RPMI8226 (cell line): ENCODE measurements around the gene MSI2.

Experiments used
- DNase-seq: peaks from one replicate; pipeline ENCODE4 v3.0.0-alpha.2; 2015

The MSI2 gene

DNA sequence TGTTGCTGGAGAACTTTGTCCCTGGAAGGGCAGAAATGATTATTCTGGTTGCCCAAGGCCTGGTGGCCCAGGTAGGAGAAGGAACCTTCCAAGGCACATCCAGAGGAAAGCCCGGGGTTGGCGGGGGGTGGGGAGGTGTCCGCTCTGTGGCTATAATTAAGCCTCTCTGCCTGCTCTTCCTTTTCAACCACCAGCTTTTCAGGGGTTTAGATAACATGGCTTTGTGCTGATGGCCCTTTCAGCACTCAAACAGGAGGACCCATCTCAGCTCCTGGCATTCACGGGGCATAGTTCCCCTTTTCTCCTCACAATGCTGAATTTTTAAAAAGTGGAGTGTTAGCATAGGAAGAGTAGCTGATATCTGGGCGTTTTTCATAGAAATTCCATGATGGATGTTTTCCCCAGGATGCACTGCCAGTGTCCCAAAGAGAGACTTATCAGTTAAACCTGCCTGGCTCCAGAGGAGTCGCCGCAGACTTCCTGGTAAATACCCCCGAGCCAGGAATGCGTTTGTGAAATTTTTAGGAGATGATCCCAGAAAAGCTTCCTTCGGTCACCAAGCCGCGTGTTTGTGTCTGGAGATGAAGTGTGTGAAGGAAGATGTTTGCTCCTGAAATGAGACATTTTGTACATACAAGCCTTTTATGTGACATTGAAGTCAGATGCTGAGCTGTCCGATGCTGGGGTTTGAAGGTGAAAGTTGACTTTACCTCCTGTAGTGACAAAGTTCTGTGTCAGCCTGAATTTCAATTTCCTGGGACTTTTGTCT lies 188.5 kb downstream of the MSI2 start:
- no peak for DNase-seq

GRCh38 chr17:57445772-57446472 lies 189.6 kb downstream of the MSI2 start:
- DNase-seq, result no peak

DNA sequence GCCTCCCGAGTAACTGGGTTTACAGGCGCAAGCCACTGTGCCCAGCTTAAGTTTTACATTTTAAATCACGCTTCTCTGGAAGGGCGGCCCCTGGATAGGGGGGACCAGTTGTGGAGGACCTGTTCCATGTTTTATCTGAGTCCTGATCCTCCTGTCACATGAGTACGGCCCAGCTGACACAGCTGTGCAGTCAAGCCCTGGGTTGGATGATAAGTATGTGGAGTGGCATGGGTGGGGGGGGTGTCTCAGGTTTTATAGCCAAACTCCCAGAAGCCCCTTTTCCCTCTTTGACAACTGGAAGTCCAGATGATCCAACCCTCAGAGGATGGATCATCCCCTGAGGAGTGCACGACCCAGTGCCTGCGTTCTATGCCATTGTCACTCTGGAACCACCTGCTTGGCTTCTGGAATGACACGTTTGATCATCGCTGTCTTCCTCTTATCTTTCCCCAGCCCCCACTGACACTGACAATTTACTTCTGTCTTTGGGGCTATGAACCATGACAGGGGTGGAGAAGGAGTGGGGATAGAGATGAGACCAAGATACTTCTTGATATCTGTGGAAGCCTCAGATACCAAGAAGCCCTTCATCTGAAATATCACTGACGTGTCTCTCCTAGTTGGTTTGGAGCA lies 191.2 kb downstream of the MSI2 start:
- no peak for DNase-seq

- DNase-seq, result no peak
Observed at GRCh38 chr17:57447990-57448758, 191.9 kb downstream of the MSI2 start.

GRCh38 chr17:57448759-57449283 lies 192.5 kb downstream of the MSI2 start:
- DNase-seq, result no peak

DNA sequence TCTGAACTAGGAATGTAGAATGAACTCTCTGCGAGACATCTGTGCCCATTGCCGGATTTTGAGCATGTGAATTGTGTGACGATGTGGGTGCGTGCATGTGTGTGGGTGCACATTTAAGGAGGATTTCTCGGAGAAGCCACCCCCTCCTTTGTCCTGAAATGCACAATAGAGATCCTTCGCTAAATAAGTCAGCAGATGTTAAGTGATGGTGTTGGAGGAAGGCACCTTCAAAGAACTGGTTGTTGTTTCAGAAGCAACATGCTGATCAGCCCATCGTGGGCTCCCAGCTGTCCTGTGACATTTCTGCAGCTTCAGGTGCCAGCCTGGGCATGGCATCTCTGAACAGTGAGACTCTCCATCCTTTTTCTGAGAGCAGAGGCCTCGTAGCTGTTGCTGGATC lies 194.9 kb downstream of the MSI2 start:
- no peak for DNase-seq

- no peak for DNase-seq
Observed at GRCh38 chr17:57451643-57452042, 195.3 kb downstream of the MSI2 start.

DNA sequence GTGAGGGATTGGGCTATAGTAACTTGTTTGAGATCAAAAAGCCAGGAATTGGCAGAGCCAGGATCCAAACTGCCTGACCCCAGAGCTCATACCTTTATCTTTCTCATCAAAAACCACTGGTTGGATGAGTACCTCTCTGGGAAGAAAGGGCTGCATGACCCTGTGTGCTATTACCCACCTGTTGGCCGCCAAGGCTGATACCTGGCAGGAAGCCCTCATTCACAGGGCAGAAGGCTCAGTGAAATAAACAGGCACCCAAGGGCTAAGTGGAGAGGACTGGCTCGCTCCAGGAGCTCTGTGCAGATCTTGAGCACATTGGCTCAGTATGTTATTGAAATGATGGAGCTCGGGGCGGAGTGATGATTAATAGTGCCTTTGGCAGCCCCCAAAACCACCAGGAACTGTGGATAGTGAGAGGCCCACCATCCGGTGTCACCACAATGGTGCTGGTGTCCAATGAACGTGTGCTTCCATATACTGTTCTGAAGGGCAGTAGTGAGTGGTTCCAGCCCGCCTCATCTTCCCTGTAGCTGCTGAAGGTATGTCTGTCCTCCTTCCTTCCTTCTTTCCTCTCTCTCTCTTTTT lies 197.6 kb downstream of the MSI2 start:
- DNase-seq, result no peak

- no peak for DNase-seq
Observed at GRCh38 chr17:57454729-57455062, 198.4 kb downstream of the MSI2 start.

DNA sequence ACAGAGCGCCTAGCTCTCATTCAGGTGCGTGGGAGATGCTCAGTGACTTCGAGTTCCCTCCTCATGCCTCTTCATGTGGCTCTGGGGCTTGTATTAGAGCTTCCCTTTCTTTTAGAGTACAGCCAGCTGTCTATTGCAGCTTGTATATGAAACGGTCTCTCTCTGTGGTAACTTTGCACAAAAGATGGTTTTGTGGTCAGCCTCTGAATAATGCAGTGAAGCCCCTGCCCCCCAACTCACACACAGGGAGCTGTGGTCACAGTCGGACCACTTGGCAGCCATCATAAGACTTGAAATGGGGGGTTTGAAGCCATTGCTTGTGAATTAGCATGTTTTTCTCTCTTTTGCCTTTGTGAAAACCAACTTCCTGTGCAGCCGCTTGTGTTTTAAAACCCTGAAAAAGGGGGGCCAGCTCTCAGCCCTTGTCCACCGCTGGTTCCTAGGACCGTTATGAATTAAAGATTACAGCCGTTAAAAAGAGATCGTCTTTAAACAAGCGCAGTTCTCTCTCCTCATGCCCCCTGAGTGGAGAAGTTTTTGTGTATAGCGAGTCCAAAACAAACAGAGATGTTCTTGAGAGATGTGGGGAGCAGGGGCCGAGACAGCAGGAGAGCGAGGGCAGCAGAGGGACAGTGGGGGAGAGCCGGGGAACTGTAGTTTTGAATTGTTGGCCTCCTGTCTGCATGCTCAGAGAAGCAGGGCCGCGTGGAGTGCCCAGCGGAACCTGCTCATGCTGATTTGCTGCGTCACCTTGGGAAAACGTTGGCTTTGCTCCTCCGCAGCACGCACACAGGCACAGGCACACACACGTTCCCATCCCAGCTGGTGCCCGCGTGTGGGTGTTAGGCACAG lies 199.0 kb downstream of the MSI2 start:
- no peak for DNase-seq

DNA sequence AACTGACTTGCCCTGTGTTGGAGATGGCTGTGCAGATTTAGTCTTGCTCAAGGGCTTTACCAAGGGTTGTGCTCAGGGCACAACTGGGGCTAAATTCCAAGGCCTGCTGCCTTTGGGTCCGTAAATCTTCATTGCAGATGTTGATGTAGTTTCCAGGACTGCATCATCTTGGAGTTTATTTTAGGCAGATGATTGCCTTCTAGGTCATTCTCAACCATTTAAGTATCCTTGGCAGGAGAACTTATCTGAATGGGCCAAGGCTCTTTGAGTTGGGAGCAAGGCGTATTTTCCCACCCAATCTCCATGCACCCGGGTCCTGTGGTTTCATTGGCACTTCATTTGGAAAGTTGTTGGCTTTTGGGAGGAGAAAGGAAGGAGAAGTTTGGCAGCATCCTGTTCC lies 200.3 kb downstream of the MSI2 start:
- no peak for DNase-seq

GRCh38 chr17:57457188-57457587 lies 200.9 kb downstream of the MSI2 start:
- no peak for DNase-seq

- DNase-seq, result no peak
Observed at GRCh38 chr17:57458718-57459285, 202.5 kb downstream of the MSI2 start.

GRCh38 chr17:57459286-57459915 lies 203.1 kb downstream of the MSI2 start:
- DNase-seq, result no peak

DNA sequence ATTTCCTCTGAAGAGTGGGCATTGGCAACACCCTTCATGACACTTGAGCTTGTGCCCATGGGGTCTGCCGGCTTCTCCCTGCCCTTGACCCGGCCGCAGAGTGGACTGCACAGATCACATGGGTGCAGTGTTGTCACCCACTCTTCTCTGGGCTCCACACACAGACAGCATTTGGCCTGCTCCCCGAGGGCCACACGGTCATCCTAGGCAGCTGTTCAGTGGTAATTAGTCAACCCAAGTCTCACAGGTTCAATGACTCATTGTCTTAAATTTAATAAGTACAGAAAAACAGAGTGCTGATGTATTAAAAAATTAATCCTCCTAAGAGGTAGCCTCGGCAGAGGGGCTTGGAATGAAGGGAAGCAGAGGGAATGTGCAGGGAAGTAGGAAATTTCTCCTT lies 204.8 kb downstream of the MSI2 start:
- no peak for DNase-seq

GRCh38 chr17:57462007-57462579 lies 205.8 kb downstream of the MSI2 start:
- DNase-seq, result no peak

DNA sequence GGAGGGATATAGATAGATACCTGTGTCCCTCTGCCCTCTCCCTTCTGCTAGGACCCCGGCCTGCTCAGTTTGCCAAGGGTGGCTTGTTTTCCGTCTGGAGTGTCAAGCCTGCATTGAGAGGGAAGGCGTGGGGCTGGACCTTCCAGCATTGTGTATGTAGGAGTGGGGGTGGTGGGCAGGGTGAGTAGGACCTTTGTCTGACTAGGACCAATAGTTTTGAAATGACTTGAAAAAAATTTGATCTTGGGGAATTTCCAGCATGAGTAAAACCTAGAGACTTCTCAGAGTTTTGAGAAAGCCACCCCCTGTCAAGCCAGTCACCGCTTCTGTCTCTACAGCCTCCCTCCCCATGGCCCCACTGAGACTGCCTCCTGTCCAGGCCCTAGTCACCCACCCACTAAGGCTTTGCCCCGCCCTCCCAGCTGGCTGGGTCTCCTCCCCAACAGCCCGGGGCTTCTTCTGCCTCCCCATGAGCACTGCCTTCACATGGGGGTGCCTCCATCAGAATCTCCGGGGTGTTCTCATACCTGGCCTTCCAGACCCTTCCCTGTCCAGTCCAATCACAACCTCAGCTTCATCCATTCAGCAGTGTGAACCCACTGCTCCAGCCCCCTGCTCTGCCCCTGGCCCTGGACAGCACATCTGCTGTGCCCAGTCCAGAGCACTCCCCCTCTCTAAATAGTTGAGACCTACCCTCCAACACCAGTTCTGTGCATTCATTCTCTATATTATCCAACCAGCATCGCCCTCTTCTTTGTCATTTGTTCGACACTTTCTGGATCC lies 207.0 kb downstream of the MSI2 start:
- DNase-seq, result no peak

GRCh38 chr17:57464191-57464864 lies 208.0 kb downstream of the MSI2 start:
- no peak for DNase-seq

DNA sequence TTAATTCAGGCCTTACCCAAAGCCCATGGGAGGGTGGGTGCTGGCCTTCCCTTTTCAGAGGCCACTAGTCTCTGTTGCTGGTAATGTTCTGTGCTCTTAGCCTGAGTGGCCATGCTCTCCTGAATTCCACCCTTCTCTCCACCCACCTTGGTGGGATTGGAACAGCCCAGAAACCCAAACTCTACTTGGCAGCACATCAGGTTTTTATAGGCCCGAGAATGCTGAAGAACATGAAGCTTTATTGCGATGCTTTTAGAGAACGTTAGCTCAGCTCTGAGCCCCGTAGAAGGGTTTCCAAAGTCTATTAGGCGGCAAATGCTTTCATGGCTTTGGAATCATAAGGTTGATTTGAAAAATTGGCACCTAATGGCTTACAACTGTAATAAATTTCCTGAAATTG lies 209.3 kb downstream of the MSI2 start:
- no peak for DNase-seq
